Adrenal gland (tissue), 5 donors: ENCODE measurements around the gene SNRNP27.

Experiments
- POLR2A ChIP-seq, 2 donors: fragments of 450-650 bp; IDR thresholded peaks; one replicate each; pipeline ENCODE4 v1.6.1; 2017; ENCODE audit warnings: antibody characterized with exemption in 2 of 2, mild to moderate bottlenecking in 2 of 2, moderate library complexity in 1 of 2
- TF ChIP-seq, protein P1 (sequence below), 6 experiments: fragments of 450-650 bp in 4 of 6; fragments of 200-600 bp in 2 of 6; sonication (generic) in 1 of 6; IDR thresholded peaks; 1 replicate in 5 of 6; 2 replicates in 1 of 6; pipeline versions ENCODE4 v1.5.1 to v1.8.0; 2016 to 2021; ENCODE audit warnings: antibody characterized with exemption in 6 of 6, mild to moderate bottlenecking in 2 of 6, moderate library complexity in 1 of 6
- donor health status: DM: no; HTN: no; CAD: no.

GRCh38 chr2:69890881-69891280 lies 2.9 kb upstream of the SNRNP27 start:
- TF ChIP-seq, protein P1, sequence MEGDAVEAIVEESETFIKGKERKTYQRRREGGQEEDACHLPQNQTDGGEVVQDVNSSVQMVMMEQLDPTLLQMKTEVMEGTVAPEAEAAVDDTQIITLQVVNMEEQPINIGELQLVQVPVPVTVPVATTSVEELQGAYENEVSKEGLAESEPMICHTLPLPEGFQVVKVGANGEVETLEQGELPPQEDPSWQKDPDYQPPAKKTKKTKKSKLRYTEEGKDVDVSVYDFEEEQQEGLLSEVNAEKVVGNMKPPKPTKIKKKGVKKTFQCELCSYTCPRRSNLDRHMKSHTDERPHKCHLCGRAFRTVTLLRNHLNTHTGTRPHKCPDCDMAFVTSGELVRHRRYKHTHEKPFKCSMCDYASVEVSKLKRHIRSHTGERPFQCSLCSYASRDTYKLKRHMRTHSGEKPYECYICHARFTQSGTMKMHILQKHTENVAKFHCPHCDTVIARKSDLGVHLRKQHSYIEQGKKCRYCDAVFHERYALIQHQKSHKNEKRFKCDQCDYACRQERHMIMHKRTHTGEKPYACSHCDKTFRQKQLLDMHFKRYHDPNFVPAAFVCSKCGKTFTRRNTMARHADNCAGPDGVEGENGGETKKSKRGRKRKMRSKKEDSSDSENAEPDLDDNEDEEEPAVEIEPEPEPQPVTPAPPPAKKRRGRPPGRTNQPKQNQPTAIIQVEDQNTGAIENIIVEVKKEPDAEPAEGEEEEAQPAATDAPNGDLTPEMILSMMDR (IDR thresholded peaks at IDR 0.05), result no peak
- no peak for TF ChIP-seq POLR2A (IDR thresholded peaks at IDR 0.05)
